HEK293 (cell line): ENCODE data around the gene PRSS53.

Source experiments
- CTCF ChIP-seq: fragments of 450-650 bp; formaldehyde crosslinking; IDR thresholded peaks from 2 replicates; pipeline ENCODE4 v1.5.1; 2016; ENCODE audit warnings: missing biosample characterization, missing genetic modification characterization
- PBX3 ChIP-seq: sonication (generic); formaldehyde crosslinking; IDR thresholded peaks from 2 replicates; pipeline ENCODE4 v1.8.1; 2022; ENCODE audit warnings: mild to moderate bottlenecking, moderate library complexity, missing genetic modification reagents
- REST ChIP-seq: fragments of 450-650 bp; formaldehyde crosslinking; IDR thresholded peaks from 2 replicates; pipeline ENCODE4 v1.5.1; 2016; ENCODE audit warnings: missing biosample characterization, missing genetic modification characterization
- YY1 ChIP-seq: fragments of 450-650 bp; formaldehyde crosslinking; IDR thresholded peaks from 2 replicates; pipeline ENCODE4 v1.5.1; 2018; ENCODE audit warnings: missing biosample characterization, missing genetic modification characterization
- ZNF121 ChIP-seq: fragments of 450-650 bp; formaldehyde crosslinking; IDR thresholded peaks from 2 replicates; pipeline ENCODE4 v1.5.1; 2016; ENCODE audit warnings: missing biosample characterization, missing genetic modification characterization
- ZNF423 ChIP-seq: fragments of 450-650 bp; formaldehyde crosslinking; IDR thresholded peaks from 2 replicates; pipeline ENCODE4 v1.5.1; 2016; ENCODE audit warnings: missing biosample characterization, missing genetic modification characterization
- ZNF514 ChIP-seq: fragments of 450-650 bp; formaldehyde crosslinking; IDR thresholded peaks from 2 replicates; pipeline ENCODE4 v1.5.1; 2016; ENCODE audit warnings: missing biosample characterization, missing genetic modification characterization
- ZNF549 ChIP-seq: fragments of 450-650 bp; IDR thresholded peaks from 2 replicates; pipeline ENCODE4 v1.5.1; 2018; ENCODE audit warnings: missing biosample characterization, missing genetic modification characterization, mild to moderate bottlenecking, inconsistent platforms, moderate library complexity
- ZNF777 ChIP-seq: fragments of 450-650 bp; formaldehyde crosslinking; IDR thresholded peaks from 2 replicates; pipeline ENCODE4 v1.5.1; 2017; ENCODE audit warnings: missing biosample characterization, missing genetic modification characterization, borderline replicate concordance
- TF ChIP-seq, protein P1 (sequence below): fragments of 450-650 bp; formaldehyde crosslinking; IDR thresholded peaks from 2 replicates; pipeline ENCODE4 v1.5.1; 2016; ENCODE audit warnings: missing biosample characterization, missing genetic modification characterization, low read depth

GRCh38 chr16:31107465-31107867 is 18.7 kb upstream of the PRSS53 start:
- no peak for TF ChIP-seq ZNF549 (tag by site-specific recombination)
- TF ChIP-seq ZNF777 (tag by site-specific recombination), result no peak
- no peak for TF ChIP-seq ZNF121
- no peak for TF ChIP-seq CTCF (tag by site-specific recombination)
- no peak for TF ChIP-seq ZNF514 (tag by site-specific recombination)
- TF ChIP-seq, protein P1, sequence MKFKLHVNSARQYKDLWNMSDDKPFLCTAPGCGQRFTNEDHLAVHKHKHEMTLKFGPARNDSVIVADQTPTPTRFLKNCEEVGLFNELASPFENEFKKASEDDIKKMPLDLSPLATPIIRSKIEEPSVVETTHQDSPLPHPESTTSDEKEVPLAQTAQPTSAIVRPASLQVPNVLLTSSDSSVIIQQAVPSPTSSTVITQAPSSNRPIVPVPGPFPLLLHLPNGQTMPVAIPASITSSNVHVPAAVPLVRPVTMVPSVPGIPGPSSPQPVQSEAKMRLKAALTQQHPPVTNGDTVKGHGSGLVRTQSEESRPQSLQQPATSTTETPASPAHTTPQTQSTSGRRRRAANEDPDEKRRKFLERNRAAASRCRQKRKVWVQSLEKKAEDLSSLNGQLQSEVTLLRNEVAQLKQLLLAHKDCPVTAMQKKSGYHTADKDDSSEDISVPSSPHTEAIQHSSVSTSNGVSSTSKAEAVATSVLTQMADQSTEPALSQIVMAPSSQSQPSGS (tag by site-specific recombination), result no peak
- TF ChIP-seq ZNF423 (tag by site-specific recombination), result no peak
- no peak for TF ChIP-seq YY1
- no peak for TF ChIP-seq REST (tag by site-specific recombination)
- no peak for TF ChIP-seq PBX3 (CRISPR knock-in tag)
